Cardiac muscle cell (in vitro differentiated cells and primary cell): ENCODE data around the gene PDP2. TPM values are rescaled to one million over a fixed set of nuclear protein-coding genes. Genes with fewer than 3 reads are reported as not detected.
"Not testable (repeated sequence)": the region's sequence is repeated elsewhere in the genome, so short reads cannot be mapped to it uniquely, and the experiment has no call there.

Experiments
- DNase-seq, 2 donors: peaks; one replicate each; pipeline versions ENCODE4 v3.0.0 to v3.0.0-alpha.2; 2010 to 2017; ENCODE audit warnings: low read depth in 1 of 2, low spot score in 1 of 2
- H3K27ac ChIP-seq: fragments of 200-600 bp; sonication (generic); 2 replicates; pipeline ENCODE4 v1.5.1; 2016
- H3K27me3 ChIP-seq: fragments of 200-600 bp; sonication (generic); 2 replicates; pipeline ENCODE4 v1.6.0; 2016; ENCODE audit warnings: control low read depth
- H3K36me3 ChIP-seq: fragments of 200-600 bp; sonication (generic); 2 replicates; pipeline ENCODE4 v1.5.1; 2016; ENCODE audit warnings: control low read depth
- H3K4me1 ChIP-seq: fragments of 200-600 bp; sonication (generic); 2 replicates; pipeline ENCODE4 v1.8.1; 2017; ENCODE audit warnings: low read depth, mild to moderate bottlenecking, mixed run types
- H3K4me3 ChIP-seq: fragments of 200-600 bp; sonication (generic); 2 replicates; pipeline ENCODE4 v1.5.1; 2016; ENCODE audit warnings: mild to moderate bottlenecking
- H3K9me3 ChIP-seq: fragments of 200-600 bp; sonication (generic); 2 replicates; pipeline ENCODE4 v1.5.1; 2017; ENCODE audit warnings: low read depth, mild to moderate bottlenecking, control low read depth
- CTCF ChIP-seq: IDR thresholded peaks from 2 replicates; pipeline ENCODE4 v1.5.1; 2012; ENCODE audit warnings: low read depth, mild to moderate bottlenecking, low read length
- polyA plus RNA-seq: library from polyadenylated mRNA; unstranded; fragments of >200 nt; fragmentation: Nextera tagmentation; extraction: Ambion mirVana; gene quantifications from 2 replicates; pipeline ENCODE4 v1.2.1, GENCODE V29; 2016
- total RNA-seq: library from RNA; depleted of rRNA; stranded (reverse); fragments of >200 nt; gene quantifications from 2 replicates; pipeline ENCODE4 v1.2.3, GENCODE V29; 2016

Gene PDP2
- total and polyA plus RNA-seq, 2 experiments from 2014 or later, result 4.1 to 19.4 TPM

GRCh38 chr16:66894055-66894454 lies 13.7 kb downstream of the PDP2 start:
- H3K9me3 ChIP-seq, result no peaks in the 10 kb centered on the region
- H3K27ac ChIP-seq, result no peak overlapping the region
- H3K27me3 ChIP-seq, result no peaks in the 10 kb centered on the region
- DNase-seq, result no peak
- H3K4me1 ChIP-seq, result peaks cover 16% of the 10 kb centered on the region
- no peak for TF ChIP-seq CTCF
- H3K4me3 ChIP-seq, result no peak overlapping the region
- no peaks in the 10 kb centered on the region for H3K36me3 ChIP-seq

- Histone ChIP-seq H3K36me3 (no peaks in the 10 kb centered on the region), H3K9me3 (no peaks in the 10 kb centered on the region), H3K27ac (peak overlapping the region; percentile 1), H3K4me1 (peaks cover 27% of the 10 kb centered on the region), H3K27me3 (no peaks in the 10 kb centered on the region), H3K4me3 (no peak overlapping the region)
- peak; percentile 84 for TF ChIP-seq CTCF
- DNase-seq, result peak; percentile 85 to 90
These were observed 14.8 kb downstream of the PDP2 start for GRCh38 chr16:66894948-66895688.

- H3K27me3 ChIP-seq, result no peaks in the 10 kb centered on the region
- peaks cover 32% of the 10 kb centered on the region for H3K4me1 ChIP-seq
- H3K9me3 ChIP-seq, result no peaks in the 10 kb centered on the region
- H3K27ac ChIP-seq, result peak overlapping the region; percentile 1
- TF ChIP-seq CTCF, result no peak
- H3K36me3 ChIP-seq, result no peaks in the 10 kb centered on the region
- DNase-seq, result no peak
- H3K4me3 ChIP-seq, result no peak overlapping the region
These were observed 15.3 kb downstream of the PDP2 start for GRCh38 chr16:66895689-66895979.

- TF ChIP-seq CTCF, result no peak
- no peak overlapping the region for H3K4me3 ChIP-seq
- no peaks in the 10 kb centered on the region for H3K9me3 ChIP-seq
- peaks cover 36% of the 10 kb centered on the region for H3K4me1 ChIP-seq
- H3K36me3 ChIP-seq, result no peaks in the 10 kb centered on the region
- DNase-seq, result no peak
- no peaks in the 10 kb centered on the region for H3K27me3 ChIP-seq
- H3K27ac ChIP-seq, result no peak overlapping the region
These were observed 15.7 kb downstream of the PDP2 start for GRCh38 chr16:66895999-66896398.

- H3K27me3 ChIP-seq, H3K4me3 ChIP-seq, H3K27ac ChIP-seq, H3K36me3 ChIP-seq, H3K9me3 ChIP-seq, DNase-seq: not testable (repeated sequence)
- H3K4me1 ChIP-seq, result peaks cover 43% of the 10 kb centered on the region
These were observed 16.4 kb downstream of the PDP2 start for GRCh38 chr16:66896682-66897081.

GRCh38 chr16:66898207-66898606 lies 17.9 kb downstream of the PDP2 start:
- TF ChIP-seq CTCF, result no peak
- Histone ChIP-seq H3K4me1 (peaks cover 54% of the 10 kb centered on the region), H3K27me3 (no peaks in the 10 kb centered on the region), H3K4me3 (no peak overlapping the region), H3K27ac (peak overlapping the region; percentile 100), H3K36me3 (no peaks in the 10 kb centered on the region), H3K9me3 (no peaks in the 10 kb centered on the region)
- DNase-seq, result no peak
